Thoracic aorta (tissue), 2 donors: ENCODE results near the gene ABHD13. TPM values are rescaled to one million over a fixed set of nuclear protein-coding genes. Genes with fewer than 3 reads are reported as not detected.
A peak's percentile ranks its signal among the peaks of the same experiment; 100 is the strongest.

ENCODE experiments used
- ATAC-seq: fragments of 150-250 bp; one replicate; pipeline ENCODE4 v1.8.0; 2017; ENCODE audit warnings: low read depth; ENCODE audit not compliant: insufficient number of reproducible peaks, low FRiP score
- DNase-seq: peaks from one replicate; pipeline ENCODE4 v3.0.0-alpha.2; 2020; ENCODE audit warnings: low spot score
- H3K27ac ChIP-seq, 2 donors: fragments of 200-600 bp; sonication (generic); 1 replicate in 1 of 2; 2 replicates in 1 of 2; pipeline ENCODE4 v1.5.1; 2016; ENCODE audit warnings: mild to moderate bottlenecking in 2 of 2, moderate library complexity in 2 of 2
- H3K27me3 ChIP-seq: fragments of 200-600 bp; sonication (generic); replicated peaks from 2 replicates; pipeline ENCODE4 v1.6.0; 2016; ENCODE audit warnings: mild to moderate bottlenecking; ENCODE audit not compliant: insufficient read depth
- H3K36me3 ChIP-seq: fragments of 200-600 bp; sonication (generic); one replicate; pipeline ENCODE4 v1.5.1; 2016
- H3K4me1 ChIP-seq, 2 donors: fragments of 200-600 bp; sonication (generic); 1 replicate in 1 of 2; 2 replicates in 1 of 2; pipeline versions ENCODE4 v1.5.1 to v1.6.0; 2016; ENCODE audit warnings: low read depth in 2 of 2, mild to moderate bottlenecking in 1 of 2; ENCODE audit not compliant: control insufficient read depth in 1 of 2
- H3K4me3 ChIP-seq: fragments of 200-600 bp; sonication (generic); 2 replicates; pipeline ENCODE4 v1.5.1; 2016; ENCODE audit warnings: mild to moderate bottlenecking
- H3K9me3 ChIP-seq: fragments of 200-600 bp; sonication (generic); 2 replicates; pipeline ENCODE4 v1.5.1; 2016
- CTCF ChIP-seq: fragments of 200-600 bp; sonication (generic); IDR thresholded peaks from one replicate; pipeline ENCODE4 v1.5.1; 2019; ENCODE audit warnings: antibody characterized with exemption
- total RNA-seq, 2 donors: library from RNA; depleted of rRNA; stranded (reverse); fragments of >200 nt; gene quantifications; one replicate each; pipeline versions ENCODE4 v1.1.0 to v1.2.3, GENCODE V29; 2016

The ABHD13 gene
- total RNA-seq, 2 donors from 2014 or later: 8.5 to 18.0 TPM

DNA sequence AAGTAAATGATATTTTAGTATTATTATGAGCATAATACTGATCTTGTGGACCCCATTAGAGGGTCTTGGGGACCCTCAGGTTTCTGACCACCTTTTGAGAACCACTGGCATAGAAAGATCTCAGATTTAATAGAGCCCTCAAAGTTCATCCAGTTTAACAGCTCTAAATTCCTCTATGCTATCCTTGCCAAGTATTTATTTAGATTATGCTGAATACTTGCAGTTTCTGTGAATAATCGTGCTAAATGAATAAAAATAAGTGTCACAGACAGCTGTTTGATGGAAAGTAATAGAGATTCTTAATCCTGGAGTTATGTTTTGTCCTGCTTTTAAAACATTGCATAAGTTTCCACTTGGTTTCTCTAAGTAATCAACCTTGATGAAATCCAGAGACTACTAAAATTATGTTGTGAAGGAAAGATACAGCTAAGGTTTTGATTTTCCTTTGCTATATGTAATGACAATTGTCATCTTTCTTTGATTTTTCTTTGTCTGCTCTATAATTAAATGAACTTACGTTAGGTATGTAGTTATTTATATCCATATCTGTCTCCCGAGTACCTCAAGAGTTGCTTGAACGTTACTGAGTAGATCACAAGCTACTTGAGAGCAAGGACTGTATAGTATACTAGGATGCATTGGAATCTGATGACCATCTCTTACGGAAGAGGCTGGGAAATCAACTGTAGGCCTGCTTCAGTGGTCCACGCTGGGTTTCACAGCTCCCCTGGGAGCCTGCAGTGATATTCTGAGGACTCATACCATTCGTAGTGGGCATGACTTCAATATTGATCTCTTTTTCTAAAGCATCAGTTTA is 5.7 kb downstream of the ABHD13 start:
- Histone ChIP-seq H3K27me3 (no peaks in the 10 kb centered on the region), H3K9me3 (no peaks in the 10 kb centered on the region), H3K4me1 (peaks cover 12 to 39% of the 10 kb centered on the region in 2 donors), H3K36me3 (no peaks in the 10 kb centered on the region), H3K27ac (no peak overlapping the region), H3K4me3 (no peak overlapping the region)
- no peak for DNase-seq
- no peak for ATAC-seq
- TF ChIP-seq CTCF: no peak

- no peaks in the 10 kb centered on the region for H3K9me3 ChIP-seq
- no peak overlapping the region for H3K4me3 ChIP-seq
- H3K36me3 ChIP-seq: no peaks in the 10 kb centered on the region
- peaks cover 1 to 23% of the 10 kb centered on the region in 2 donors for H3K4me1 ChIP-seq
- no peaks in the 10 kb centered on the region for H3K27me3 ChIP-seq
- DNase-seq (no peak), ATAC-seq (no peak)
- no peak for TF ChIP-seq CTCF
- no peak overlapping the region for H3K27ac ChIP-seq
These were observed 7.2 kb downstream of the ABHD13 start for GRCh38 chr13:108225440-108225839.

DNA sequence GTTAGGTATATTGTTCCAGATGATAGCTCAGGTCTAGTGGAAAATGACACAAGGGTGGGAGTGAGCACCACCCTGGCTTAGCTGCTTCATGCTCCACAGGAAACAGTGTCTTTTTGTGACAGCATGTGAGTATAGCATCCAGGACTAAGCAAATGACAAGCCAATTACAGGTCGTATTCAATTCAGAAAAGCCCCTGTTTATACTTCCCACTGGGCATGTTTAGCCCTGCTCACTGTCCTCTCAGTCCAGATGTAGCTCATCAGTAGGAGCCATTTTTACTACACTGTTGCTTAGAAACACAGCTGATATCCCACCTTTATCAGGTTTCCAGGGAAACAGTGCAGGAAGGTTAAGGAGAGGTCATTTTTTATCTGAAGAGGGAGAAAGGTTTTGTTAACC is 8.0 kb downstream of the ABHD13 start:
- H3K27me3 ChIP-seq: no peaks in the 10 kb centered on the region
- ATAC-seq (no peak), DNase-seq (no peak)
- no peaks in the 10 kb centered on the region for H3K36me3 ChIP-seq
- H3K9me3 ChIP-seq: no peaks in the 10 kb centered on the region
- H3K4me3 ChIP-seq: no peak overlapping the region
- no peak overlapping the region for H3K27ac ChIP-seq
- peaks cover 0 to 16% of the 10 kb centered on the region in 2 donors for H3K4me1 ChIP-seq
- TF ChIP-seq CTCF: no peak

GRCh38 chr13:108227651-108228272 is 9.6 kb downstream of the ABHD13 start:
- H3K36me3 ChIP-seq: no peaks in the 10 kb centered on the region
- peaks cover 0 to 10% of the 10 kb centered on the region in 2 donors for H3K4me1 ChIP-seq

More at GRCh38 chr13:108227651-108228272, 9.6 kb downstream of the ABHD13 start:
- H3K4me3 ChIP-seq: no peak overlapping the region
- no peaks in the 10 kb centered on the region for H3K27me3 ChIP-seq
- no peak for ATAC-seq
- H3K27ac ChIP-seq: no peak overlapping the region
- H3K9me3 ChIP-seq: no peaks in the 10 kb centered on the region
- peak; percentile 77 for TF ChIP-seq CTCF
- DNase-seq: no peak
